GM19438 (cell line): ENCODE data around the gene NFAM1.

Experiments used
- ATAC-seq: cut with Tn5 transposase; IDR thresholded peaks from one replicate; pipeline ENCODE4 v1.9.1; 2021; ENCODE audit warnings: low read depth; ENCODE audit not compliant: unreplicated experiment

Gene NFAM1

DNA sequence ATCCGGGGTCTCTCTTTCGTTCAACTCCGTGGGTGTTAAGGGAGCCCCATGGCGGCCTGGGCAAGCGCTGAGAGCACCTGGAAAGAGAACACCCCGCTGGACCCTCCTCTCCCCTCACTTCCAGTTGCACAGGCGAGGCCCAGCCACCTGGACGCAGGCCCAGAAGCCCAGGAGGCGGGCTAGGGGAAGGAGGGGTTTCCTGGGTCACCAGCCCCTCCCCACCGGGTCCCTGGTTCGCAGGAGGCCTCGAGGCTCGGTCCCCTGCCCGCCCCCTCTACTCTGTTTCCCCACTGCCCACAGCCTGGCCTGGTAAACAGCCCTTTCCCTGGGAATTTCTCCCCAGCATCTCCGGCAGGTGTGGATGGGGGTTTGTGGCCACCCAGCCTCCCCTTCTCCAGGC, 8.5 kb upstream of the NFAM1 start:
- no peak for ATAC-seq

DNA sequence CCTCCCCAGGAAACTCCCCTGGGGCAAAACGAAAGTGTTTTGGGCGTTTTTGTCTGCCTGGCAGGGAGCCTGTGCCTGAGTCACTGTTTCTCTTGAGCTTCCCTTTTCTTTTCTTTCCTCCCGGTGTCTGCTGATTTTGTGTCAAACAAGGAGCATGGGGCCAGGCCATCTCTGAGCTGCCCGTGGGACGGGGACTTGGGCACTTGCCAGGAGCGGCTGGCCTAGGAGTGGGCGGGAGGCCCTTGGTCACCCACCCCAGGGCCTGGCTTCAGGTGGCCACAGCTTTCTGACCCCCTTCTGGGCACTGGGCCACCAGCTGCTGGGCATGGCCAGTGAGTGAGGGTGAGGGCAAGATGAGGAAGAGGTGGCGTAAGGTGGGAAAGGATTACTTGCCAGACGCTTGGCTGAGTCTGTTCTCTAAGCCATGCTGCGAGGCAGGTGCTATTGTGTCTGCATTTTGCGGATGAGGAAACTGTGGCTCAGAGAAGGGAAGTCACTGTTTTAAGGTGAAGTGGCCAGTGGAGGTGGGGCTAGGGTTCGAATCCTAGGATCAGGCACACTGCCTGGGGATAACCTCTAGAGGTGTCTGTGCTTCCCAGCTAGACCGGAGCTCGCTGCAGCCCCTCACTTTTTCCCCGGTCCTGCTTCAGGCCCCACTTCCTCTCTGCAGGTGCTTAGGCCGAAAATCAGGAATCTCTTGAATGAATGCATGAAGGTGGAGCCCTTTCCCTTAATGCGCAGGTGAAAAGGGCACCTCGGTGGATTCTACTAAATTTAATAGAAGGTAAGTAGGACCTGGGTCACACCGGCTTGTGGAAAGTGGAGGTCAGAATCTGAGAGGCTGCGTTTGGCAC, 7.8 kb upstream of the NFAM1 start:
- ATAC-seq = no peak

DNA sequence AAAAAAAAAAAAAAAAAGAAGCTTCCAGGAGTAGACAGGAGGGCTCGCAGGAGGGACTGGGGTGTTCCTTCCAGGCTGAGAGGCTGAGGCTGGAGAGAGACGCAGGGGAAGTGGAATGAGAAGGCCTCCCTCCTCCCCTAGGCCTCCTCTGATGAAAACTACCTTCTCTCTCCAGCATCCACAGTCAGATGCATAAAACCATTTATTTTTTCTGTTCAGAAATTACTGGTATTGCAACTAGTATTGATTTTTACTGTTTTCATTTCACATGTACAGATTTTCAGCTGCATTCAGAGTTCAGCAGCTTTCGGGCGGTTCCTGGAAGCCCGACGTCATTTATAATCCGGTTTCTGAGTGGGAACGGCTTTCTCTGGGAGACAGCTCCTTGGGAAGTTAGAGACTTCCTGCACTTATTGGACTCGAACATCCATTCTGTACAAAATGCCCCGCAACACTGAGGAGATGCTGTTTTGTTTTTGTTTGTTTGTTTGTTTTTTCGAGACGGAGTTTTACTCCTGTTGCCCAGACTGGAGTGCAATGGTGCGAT, 6.9 kb upstream of the NFAM1 start:
- no peak for ATAC-seq

DNA sequence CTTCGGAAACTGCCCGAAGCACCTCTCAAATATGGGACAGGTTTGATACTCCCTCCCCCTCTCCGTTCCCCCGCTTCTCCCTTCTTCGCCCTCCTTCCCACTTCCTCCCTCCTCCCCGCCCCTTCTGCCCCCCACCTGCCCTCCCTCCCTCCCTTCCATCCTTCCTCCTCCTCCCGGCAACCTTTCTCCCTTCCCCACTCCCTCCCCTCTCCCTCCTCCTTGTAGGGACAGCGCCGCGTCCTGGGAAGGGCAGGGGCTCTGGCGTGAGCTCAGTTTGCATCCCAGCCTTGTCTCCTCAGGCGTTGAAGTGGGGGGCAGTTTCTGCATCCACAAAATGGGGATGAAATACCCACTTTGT, 6.1 kb upstream of the NFAM1 start:
- ATAC-seq = no peak

DNA sequence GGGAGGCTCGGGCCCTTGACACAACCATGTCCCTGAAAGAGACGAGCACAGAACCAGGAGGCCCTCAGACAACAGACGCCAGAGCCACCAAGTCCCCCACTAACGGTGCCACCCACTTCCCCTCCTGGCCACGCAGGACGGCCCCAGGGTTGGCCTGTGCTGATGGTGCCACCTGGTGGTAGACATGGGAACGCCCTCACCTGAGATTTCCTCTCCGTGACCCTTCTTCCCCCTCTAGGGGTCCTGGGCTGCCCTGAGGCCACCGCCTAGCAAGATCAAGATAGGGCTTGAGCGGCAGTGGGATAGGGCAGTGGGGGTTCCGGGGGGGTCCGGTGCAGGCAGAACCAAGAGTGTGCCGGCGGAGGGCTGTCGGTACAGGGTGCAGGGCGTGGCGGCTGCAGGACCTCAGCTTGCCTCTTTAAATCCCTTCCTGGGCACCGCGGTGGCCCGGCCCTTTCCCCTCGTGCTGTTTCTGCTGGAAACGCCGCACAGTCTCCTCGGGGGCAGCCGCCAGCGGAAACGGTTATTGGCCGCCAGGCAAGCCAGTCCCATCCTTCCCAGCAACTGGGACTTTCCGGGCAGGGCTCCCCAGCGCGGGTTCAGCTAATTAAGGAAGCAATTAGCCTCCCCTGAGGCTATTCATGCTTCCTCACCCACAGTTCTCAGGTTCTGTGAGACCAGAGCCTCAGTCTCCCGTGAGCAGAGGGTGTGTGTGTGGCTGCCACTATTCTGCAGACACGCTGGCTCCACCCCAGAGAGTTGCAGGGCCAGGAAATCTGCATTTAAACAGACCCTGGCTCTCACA, 5.5 kb upstream of the NFAM1 start:
- ATAC-seq = no peak

DNA sequence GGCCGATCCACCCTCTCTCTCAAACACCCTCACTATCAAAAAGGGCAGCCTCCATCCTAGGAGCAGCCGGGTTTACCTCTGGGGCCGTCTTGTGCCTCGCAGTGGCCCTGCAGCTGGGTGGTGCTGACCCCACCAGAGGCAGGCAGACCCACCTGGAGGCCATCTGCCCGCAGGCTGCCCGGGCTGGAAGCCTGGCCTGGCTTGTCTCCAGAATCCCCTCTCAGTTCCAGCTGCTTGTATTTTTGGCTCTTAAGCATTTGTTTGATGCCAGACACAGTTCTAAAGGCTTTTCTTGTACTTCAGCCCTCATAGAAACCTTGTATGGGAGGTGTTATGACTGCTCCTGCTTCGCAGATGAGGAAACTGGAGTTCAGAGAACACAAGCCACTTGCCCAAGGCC, 4.2 kb upstream of the NFAM1 start:
- no peak for ATAC-seq

DNA sequence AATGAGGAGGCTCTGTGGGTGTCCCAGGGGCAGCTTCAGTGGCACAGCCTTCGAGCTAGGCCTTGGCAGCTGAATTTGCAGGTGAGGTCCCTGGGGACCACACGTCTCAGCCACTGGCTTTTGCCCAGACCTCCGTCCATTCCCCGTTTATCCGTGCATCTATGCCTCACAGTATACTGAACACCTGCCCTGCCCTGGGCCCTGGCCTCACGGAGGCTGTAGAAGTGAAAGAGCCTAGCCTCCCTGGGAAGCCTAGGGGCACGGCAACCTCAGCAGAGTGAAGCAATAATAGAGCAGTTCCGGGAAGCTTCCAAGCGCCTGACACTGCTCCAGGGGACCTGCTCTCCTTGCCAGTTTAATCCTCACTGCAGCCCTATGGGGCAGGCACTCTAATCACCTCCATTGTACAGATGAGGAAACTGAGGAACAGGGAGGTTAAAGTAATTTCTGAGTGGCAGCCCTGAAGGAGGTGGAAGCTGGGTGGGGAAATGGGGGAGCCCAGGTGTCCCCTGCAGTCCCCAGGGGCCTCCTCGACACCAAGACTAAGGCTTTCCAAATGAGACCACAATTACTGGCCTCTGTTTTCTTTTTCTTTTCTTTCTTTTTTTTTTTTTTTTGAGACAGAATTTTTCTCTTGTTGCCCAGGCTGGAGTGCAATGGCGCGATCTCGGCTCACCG, 2.7 kb upstream of the NFAM1 start:
- no peak for ATAC-seq

DNA sequence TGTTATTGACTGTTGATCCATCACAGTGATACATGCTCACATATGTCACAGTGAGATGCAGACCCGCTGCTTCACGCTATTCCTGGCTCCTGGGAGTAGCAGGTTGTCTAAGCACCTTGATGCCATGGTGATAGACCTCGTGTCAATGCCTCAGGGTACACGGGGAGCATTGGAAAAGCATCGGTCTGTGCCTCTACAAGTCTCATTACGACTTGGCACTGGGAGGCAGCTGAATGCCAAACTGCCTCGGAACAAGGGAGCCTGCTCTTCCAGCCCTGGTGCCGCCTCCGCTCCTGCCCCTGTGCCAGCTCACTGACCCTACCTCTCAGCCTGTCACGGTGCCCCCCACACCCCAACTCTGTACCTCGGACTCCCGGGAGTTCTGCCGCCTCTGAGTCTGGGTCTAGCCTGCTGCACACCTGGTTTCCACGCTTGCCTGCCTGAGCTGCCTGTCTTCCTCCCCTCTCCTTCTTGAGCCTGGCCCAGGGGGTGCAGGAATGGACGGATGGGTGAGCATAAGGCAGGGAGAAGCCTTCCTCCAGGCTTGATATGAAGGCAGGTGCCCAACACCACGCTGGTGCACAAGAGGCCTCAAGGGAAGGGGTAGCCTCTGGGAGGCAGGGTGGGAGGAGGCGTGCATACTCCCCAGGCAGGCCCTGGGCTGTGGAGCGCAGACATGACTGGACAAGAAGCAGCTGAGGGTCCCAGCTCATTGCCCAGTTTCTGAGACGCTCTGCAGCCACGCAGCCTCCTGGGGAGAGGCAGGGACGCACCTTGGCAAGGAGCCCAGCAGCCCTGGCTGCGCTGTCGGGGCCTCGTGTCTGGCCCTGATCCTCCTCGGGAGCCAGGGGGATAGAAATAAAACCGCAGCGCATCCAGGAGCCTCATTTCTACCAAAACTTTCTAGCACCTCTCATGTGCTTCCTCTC, 1.8 kb upstream of the NFAM1 start:
- no peak for ATAC-seq

DNA sequence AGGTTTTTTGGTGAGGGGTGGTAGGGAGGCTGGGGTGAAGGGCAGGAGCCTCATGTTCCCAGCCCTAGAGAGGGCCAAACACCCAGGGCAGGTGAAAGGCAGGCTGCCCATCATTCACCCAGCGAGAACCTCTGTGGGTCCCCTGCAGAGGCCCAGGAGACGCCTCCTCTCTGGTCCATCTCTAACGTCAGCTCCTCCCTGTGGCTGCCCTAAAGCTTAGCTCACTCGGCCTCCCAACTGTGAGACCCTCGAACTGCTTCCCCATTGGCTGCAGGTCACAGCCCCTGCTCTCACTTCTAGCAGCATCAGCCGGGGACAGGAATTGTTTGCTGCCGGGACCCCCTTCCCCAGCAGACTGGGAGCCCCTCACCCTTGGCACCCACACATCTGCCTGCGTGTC, 615 bp upstream of the NFAM1 start:
- ATAC-seq = no peak

DNA sequence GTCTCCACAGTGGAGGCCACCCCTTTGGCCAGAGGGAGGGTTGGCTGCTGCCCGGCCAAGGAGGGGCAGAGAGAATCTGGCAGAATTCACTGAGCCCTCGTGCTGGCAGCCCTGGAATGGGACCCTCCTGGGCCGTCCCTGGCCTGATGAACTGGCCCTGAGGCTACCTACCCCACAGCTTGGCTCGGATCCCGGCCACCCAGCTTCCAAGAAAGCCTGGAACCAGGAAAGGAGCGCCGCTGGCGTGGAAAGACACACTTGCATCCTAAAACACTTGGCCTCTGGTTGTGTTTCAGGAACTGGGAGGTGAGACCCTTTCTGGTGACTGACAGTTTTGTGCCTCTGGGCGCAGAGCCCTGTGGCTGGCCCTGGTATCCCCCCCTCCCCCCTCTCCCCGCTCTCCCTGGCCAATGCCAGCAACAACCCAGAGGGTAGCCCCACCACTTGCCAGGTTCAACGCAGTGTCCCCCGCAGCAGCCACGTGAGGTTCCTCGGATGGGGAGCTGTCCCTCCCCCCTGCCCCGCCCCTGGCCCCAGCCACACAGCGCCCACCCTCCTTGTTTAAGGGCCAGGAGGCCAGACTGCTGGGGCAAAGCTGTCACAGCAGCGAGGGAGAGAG, 693 bp downstream of the NFAM1 start:
- ATAC-seq = no peak

DNA sequence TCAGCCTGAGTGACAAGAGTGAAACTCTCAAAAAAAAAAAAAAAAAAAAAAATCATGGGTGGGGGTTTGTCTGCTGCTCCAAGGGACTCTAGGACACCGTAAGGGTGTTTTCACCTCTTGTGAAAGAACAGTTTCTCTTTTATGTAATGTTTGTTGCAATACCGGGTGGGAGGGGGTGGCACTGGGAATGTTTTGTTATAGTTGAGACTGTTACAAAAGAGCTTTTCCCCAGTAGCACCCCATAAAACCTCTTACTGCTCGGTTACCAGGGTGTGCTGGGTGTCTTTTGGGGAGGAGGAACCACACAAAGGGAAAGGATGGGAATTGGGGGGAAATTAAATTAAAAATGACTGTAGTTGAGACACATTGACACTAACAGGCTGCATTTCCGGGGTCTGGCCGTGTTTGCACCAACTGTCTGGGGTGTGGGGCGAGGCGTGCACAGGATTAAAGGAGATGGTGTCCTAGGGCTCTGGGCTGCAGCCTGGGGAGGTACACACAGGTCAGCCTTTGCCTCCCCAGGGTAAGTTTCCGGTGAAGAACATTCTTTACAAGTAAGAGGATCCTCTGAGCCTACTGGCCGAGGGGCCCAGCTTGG, 1.6 kb downstream of the NFAM1 start:
- ATAC-seq = no peak

DNA sequence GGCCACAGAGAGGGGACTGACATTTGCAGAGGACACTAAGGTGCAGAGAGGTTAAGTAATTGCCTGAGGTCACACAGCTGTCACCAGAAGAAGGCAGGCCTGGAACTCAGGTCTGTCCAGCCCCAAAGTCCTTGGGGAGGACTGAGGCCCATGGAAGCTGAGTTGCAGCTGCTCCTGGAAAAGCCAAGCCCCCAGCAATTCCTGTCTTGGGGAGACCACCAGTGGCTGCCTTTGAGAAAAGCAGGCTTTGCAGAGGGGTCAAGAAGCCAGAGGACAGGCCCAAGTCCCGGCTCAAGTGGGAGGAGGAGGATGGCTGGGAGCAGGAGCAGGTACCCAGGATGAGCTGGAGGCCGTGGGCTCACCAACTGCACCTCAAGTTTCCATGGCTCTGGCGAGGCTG, 3.4 kb downstream of the NFAM1 start:
- no peak for ATAC-seq

DNA sequence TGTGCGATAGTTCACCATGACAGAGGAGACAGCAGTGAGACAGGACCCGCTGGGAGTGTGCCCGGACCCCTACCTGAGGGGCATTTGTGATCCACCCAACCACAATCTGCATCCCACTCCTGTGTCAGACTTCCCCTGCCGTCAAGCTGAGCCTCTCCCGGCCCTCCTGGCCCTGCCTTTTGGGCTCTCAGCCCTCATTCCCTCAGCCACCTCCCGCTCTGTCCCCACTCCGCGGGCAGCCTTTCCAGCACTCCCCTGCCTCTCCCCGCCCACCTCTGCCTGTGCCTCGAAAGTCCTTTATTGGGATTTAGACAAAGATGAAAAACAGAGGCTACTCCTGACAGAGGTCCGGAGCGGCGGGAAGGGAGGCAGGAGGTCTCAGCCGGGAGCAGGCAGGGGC, 4.2 kb downstream of the NFAM1 start:
- no peak for ATAC-seq

DNA sequence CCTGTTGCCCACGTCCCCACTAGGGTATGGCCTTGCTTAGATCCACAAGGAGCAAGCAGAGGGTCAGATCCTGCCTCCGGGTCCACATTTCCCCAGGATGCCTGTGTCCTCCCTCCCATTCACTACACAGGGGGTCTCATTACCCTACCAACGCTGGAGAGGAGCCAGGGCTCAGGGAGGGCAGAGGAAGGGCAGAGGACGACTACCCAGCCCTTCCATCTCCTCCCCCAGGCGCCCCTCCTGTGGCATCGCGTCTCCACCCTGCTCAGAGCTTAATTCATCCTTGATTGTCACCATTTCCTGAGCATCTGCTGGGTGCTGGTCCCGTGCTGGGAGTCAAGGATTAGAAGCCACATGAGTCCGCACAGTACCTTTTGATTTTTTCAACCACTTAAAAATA, 5.0 kb downstream of the NFAM1 start:
- no peak for ATAC-seq

DNA sequence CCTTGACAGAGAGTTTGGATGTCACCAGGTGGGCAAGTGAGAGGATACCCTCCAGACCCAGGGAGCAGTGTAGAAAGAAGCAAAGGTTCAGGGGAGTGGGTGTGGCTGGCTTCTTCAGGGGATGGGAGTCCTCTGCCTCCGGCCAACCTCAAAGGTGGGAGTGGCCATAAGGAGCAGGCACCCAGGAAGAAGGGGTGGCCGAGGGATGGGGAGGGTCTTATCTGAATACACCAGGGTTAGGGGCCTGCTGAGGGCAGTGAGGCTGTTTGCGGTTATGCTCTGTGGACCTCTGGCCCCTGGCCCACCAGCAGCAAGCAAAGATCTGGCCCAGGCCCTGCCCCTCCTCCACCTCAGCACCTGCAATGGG, 6.2 kb downstream of the NFAM1 start:
- no peak for ATAC-seq

DNA sequence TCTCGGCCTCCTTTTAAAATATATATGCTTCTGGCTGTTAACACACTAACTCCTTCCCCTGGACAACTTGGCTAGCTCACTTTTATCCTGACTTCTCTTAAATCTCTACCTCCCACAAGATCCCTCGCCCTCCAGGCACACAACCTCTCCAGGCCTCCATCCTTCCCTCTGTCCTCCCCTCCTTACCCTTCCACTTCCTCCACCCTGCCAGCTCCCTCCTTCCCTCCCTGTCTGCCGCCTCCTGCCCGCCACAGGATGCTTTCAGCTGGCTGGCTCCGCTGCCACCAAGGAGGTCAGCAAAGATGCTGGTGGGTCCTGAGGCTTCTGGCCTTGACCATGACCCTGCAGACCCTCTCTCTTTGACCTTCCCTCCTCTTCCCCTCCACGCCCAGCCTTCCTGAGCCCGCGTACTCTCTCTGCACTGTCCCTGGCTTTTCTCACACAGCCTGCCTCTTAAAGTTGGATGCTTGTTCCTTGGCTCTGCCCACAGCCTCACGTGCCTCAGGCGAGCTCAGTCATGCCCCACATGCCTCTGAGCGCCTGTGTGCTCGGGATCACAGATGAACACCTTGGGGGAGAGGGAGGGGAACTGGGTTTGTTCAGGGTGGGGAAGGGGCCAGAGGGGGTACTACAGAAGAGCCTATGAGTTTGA, 6.7 kb downstream of the NFAM1 start:
- ATAC-seq = no peak

DNA sequence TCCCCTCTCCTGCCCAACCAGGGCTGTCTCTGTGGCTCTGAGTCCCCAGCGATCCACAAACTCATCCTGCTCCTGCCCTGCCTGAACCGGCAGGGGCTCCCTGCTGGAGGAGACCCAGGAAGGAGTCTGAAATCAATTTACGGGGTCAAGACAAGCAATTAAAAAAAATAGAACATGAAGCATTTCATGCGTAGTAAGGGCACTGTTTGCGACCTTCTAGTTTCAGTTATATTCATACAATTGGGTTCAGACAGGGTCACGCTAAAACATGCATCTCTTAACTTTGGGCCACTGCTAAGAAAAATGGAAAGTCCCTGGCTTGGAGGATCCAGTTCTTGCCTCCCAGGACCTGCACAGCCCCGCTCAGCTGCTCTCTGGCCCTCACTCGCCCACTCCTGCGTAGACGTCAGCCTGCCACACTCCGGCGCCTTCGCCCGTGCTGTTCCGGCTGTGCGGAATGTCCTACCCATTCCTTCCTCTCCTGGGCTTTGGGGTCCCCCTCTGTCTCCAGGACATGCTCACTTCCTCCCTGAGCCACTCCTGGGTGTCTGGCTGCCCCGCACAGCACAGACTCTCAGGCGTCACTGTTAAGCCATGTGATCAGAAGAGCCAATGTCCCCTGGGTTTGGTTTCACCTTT, 12.8 kb downstream of the NFAM1 start:
- no peak for ATAC-seq

DNA sequence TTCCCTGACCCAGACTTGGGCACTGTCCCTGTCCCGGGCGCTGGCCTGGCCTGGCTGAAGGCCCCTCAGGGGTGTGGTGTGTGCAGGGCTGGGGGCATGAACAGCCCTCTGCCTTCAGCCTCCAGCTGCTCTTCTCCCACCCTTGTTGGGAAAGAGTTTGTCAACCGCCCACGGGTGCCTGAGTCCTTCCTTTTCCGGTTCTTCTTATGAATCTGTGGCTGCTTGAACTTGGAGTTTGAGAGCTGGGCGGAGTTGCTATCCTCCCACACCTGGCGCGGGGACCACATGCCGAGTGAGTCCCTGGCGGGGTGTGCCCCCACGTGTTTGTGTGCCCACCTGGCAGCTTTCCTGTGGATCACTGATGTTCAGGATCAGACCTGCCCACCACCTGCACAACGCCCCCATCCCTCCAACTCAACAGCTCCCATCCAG, 13.4 kb downstream of the NFAM1 start:
- no peak for ATAC-seq
